LNCaP clone FGC (cell line): ENCODE data around the gene KIAA0319L.
"Not testable (repeated sequence)": the region's sequence is repeated elsewhere in the genome, so short reads cannot be mapped to it uniquely, and the experiment has no call there.

Experiments used
- DNase-seq: peaks from one replicate; pipeline ENCODE4 v3.0.0-alpha.2; 2011; ENCODE audit warnings: low read depth
- H3K4me3 ChIP-seq: 2 replicates; pipeline ENCODE4 v1.5.1; 2011; ENCODE audit warnings: mild to moderate bottlenecking, low read depth, low read length, control low read depth
- TF ChIP-seq, protein P1 (sequence below): IDR thresholded peaks from 2 replicates; pipeline ENCODE4 v1.5.1; 2012; ENCODE audit warnings: mild to moderate bottlenecking; ENCODE audit not compliant: control insufficient read depth, insufficient read depth; ENCODE audit errors: extremely low read depth

KIAA0319L gene

DNA sequence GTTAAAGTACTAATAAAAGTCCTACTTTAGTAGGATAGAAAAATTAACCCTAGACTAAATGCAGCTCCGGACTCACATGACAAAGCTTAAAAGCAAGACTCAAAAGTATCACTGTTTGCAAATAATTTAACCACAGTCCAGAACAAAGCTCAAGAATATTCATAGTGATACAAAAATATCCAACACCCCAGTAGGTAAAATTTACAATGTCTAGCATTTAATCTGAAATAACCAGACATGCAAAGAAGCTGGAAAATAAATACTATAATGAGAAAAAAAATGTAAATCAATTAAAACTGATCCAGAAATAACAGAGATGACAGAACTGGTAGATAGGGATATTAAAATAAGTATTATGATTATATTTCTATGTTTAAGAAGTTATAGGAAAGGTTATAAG, 67.0 kb downstream of the KIAA0319L start:
- no peak overlapping the region for H3K4me3 ChIP-seq
- no peak for DNase-seq
- TF ChIP-seq, protein P1, sequence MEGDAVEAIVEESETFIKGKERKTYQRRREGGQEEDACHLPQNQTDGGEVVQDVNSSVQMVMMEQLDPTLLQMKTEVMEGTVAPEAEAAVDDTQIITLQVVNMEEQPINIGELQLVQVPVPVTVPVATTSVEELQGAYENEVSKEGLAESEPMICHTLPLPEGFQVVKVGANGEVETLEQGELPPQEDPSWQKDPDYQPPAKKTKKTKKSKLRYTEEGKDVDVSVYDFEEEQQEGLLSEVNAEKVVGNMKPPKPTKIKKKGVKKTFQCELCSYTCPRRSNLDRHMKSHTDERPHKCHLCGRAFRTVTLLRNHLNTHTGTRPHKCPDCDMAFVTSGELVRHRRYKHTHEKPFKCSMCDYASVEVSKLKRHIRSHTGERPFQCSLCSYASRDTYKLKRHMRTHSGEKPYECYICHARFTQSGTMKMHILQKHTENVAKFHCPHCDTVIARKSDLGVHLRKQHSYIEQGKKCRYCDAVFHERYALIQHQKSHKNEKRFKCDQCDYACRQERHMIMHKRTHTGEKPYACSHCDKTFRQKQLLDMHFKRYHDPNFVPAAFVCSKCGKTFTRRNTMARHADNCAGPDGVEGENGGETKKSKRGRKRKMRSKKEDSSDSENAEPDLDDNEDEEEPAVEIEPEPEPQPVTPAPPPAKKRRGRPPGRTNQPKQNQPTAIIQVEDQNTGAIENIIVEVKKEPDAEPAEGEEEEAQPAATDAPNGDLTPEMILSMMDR: no peak

DNA sequence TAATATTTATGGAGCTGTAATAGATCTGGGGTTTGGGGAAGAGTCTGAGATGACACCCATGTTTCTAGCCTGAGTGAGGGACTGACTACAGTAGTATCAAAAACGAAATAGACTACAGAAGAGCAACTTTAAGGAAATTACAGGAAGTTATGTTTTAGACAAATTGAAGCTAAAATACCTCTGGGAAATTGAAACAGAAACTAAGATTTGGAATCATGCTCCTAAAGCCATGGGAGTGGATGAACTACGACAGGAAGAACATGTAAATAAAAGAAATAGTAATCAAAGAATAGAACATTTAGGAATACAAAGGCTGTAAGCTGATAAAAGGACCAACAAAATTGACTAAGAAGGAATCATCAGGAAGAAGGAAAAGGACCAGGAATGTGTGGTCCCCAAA, 68.9 kb downstream of the KIAA0319L start:
- no peak overlapping the region for H3K4me3 ChIP-seq
- DNase-seq: no peak
- TF ChIP-seq, protein P1: no peak

DNA sequence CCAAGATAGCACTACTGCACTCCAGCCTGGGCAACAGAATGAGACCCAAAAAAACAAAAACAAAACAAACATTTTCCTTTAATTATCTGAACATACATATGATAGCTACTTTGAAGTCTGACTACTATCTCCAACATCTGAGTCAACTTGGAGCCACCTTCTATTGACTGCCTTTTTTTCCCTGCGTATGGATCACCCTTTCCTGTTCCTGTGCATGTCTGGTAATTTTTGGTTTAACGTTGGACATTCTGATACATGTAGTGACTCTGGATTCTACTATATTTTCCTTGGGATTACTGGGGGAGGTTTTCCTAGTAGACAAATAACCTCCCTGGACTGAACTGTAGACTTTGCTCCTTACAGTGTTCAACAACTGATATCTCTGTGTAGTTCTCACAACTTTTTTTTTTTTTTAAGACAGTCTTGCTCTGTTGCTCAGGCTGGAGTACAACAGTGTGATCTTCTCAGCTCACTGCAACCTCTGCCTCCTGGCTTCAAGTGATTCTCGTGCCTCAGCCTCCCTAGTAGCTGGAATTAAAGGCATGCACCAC, 70.3 kb downstream of the KIAA0319L start:
- DNase-seq: no peak
- no peak overlapping the region for H3K4me3 ChIP-seq
- TF ChIP-seq, protein P1: no peak

DNA sequence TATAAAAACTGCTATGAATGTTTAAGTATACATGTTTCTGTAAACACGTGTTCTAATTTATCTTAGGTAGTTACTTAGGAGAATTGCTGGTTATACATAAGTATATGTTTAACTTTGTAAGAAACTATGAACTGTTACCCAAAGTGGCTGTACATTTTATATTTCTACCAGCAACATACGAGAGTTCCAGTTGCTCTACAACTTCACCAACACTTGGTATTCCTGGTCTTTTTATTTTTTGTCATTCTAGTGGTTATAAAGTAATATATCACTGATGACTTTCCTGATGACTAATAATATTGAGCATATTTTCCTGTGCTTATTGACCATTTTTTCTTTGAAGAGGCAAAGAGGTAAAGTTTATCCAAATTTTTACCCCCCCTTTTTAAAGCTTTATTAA, 76.0 kb downstream of the KIAA0319L start:
- DNase-seq: no peak
- no peak overlapping the region for H3K4me3 ChIP-seq
- TF ChIP-seq, protein P1: no peak

DNA sequence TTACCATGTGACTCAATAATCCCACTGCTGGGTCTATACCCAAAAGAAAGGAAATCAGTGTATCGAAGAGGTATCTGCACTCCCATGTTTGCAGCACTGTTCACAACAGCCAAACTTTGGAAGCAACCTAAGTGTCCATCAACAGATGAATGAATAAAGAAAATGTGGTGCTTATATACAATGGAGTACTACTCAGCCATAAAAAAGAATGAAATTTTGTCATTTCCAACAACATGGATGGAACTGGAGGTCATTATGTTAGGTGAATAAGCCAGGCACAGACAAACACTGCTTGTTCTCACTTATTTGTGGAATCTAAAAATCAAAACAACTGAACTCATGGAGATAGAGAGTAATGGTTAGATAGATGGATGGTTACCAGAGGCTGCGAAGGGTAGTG, 79.3 kb downstream of the KIAA0319L start:
- no peak overlapping the region for H3K4me3 ChIP-seq
- DNase-seq: no peak
- TF ChIP-seq, protein P1: no peak

DNA sequence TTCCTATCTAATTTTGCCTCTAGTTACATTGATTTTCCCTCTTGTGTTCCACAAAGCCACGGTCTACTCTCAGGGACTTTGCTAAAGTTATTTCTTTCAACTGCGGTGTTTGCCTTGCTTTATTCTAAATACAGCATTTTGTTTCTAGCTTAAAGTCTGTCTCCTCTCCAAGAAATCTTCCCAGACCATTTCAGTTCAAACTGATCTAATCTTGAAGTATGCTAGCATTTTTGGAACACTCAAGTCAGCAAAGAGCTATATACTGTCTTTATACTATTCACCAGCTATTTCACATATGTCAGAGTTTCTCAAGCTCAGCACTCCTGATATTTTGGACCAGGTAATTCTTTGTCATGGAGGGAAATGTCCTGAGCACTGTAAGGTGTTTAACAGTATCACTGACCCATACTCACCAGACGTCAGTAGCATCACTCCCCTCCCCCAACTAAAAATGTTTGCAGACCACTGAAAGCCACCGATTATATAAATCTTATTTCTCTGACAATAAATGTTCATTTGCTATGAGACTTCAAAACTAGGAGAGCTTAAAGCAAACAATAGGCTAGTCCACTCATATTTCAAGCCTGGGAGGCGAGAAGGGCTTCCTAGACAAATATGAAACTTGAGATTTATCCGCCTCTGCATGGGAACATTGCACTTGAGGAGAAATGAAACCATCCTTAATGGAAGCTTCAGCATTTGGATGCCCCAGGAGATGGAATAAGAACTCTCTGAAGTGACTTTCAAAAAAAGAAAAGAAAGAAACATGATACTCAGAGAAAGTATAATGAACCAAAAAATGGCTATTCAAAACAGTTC, 81.1 kb downstream of the KIAA0319L start:
- no peak overlapping the region for H3K4me3 ChIP-seq
- no peak for DNase-seq
- TF ChIP-seq, protein P1: no peak

DNA sequence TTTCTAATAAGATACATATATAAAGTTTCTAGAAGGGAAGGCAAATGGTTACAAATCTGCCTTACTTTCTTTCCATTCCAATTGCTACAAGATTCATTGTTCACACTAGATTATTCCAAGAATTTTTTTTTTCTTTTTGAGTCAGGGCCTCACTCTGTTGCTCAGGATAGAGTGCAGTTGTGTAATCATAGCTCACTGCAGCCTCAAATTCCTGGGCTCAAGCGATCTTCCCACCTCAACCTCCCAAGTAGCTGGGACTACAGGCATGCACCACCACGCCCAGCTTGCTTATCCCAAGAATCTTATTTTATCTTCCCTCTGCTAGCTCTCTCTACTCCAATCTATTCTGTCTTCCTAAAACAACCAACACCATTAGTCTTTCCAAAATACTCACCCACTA, 81.8 kb downstream of the KIAA0319L start:
- H3K4me3 ChIP-seq: no peak overlapping the region
- TF ChIP-seq, protein P1: no peak
- no peak for DNase-seq

DNA sequence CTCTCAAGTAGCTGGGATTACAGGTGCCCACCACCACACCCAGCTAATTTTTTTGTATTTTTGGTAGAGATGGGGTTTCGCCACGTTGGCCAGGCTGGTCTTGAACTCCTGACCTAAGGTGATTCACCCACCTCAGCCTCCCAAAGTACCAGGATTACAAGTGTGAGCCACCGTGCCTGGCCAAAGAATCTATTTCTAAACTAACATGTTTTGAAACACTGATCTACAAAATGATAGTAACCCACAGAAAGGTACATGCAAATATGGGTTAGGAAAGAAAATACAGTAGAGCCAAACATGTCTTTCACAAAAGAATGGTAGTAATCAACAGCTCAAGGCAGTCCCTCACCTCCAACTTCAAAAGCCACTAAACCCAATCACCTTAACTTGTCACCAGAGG, 84.0 kb downstream of the KIAA0319L start:
- not testable (repeated sequence) for DNase-seq, H3K4me3 ChIP-seq
